Skeletal muscle cell (primary cell): ENCODE results near the gene EGFLAM.

Experiments
- DNase-seq: peaks from one replicate; pipeline ENCODE4 v3.0.0-alpha.2; 2010; ENCODE audit warnings: low read depth
- H3K4me3 ChIP-seq: 2 replicates; pipeline ENCODE4 v1.5.1; 2011; ENCODE audit warnings: low read depth, mild to moderate bottlenecking, control low read depth, low read length, moderate library complexity

The EGFLAM gene

DNA sequence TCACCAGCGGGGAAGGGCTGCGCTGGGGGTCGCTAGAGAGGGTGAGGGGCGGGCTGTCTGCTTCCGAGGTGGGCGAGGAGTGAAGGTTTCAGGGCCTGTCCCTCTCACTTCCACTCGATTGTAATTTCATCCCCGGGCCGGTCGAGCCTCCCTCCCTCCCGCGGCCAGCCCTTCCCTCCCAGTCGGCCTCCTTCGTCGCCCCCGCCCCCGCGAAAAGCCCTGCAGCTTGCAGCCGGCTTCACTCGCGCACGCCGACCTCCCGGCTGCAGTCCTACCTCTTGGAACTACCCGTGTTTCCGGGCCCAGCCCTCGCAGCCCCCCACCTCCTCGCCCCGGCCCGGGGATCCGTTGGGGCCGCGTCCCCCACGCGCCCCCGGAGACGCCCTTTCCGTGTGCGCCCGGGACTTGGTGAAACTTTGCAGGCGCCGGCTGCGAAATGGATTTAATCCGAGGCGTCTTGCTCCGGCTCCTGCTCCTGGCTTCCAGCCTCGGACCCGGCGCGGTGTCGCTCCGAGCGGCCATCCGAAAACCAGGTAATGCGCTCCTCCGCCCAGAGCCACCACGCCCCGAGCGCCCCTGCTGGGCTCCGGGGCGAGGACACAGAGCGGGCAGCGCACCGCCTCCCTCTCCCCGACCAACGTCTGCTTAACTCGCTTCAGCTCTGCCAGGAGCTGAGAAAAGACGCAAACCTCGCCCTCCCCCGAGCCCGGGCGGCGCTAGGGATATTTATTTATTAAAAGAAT lies at the start of gene EGFLAM:
Gene EGFLAM (plus strand): TSS at position 241 of the 743 bp plus-strand sequence. CDS start 196 bp downstream, at position 437.
- no peak for DNase-seq
- peak within 1 kb of the TSS; percentile 57 for H3K4me3 ChIP-seq

GRCh38 chr5:38208782-38209378 lies 49.5 kb upstream of the EGFLAM start:
- no peak overlapping the region for H3K4me3 ChIP-seq
- peak; percentile 4 for DNase-seq

DNA sequence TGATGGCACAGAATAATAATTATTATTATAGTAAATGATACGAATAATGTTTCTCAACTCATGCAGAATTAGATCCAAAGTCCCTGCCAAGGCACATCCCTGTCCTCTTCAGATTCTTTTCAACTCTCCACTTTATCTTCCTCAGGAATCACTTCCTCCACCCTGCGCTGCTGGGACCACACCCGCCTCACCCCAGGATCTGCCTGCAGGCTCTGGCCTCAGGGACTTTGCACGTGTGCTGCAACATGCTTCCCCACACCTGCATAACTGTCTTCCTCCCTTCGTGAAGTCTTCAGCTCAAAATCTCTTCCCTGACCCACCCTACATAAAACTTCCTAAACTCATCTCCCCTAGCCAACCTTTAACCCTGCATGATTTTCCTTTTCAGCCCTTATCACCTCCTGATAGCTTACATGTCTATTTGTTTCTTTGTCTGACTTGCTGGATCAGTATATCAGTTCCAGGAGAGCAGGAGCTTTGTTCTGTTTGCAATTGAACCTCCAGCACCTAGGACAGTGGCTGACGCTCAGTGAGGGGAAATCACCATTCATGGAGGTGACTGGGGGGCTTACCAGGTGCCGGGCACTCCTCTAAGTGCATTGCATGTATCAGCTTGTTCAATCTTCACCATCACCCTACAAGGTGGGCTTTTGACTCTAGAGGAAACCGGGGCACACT lies 47.5 kb upstream of the EGFLAM start:
- H3K4me3 ChIP-seq: no peak overlapping the region
- no peak for DNase-seq

DNA sequence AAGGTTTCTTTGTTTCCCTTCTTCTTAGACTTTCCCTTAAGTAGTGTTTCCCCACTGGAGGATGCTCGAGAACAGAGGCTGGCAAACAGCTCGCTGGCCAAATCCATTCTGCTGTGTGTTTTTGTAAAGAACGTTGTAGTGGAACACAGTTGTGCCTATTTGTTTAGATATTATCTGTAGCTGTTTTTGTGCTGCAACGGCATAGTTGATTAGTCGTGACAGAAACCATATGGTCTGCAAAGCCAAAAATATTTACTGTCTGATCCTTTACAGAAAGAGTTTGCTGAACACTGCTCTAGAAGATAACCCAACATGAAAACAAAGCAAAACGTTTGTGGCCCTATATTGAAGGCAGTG lies 47.0 kb upstream of the EGFLAM start:
- no peak overlapping the region for H3K4me3 ChIP-seq
- DNase-seq: no peak

- DNase-seq: no peak
These were observed 46.1 kb upstream of the EGFLAM start for GRCh38 chr5:38212307-38212706.

DNA sequence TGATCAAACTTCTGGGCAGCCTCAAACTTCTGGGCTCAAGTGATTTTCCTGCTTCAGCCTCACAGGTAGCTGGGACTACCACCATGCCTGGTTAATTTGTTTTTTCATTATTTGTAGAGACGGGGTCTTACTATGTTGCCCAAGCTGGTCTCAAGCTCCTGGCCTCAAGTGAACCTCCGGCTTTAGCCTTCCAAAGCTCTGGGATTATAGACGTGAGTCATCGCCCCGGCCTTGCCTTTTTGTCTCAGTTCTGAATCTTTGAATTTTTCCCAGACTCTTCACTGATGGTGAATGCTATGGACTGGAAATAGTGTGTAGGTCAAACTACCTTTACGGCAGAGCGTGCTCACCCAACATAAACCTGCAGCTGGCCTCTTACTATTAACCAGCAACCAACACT lies 32.3 kb upstream of the EGFLAM start:
- DNase-seq: no peak

More at GRCh38 chr5:38212307-38212706, 46.1 kb upstream of the EGFLAM start:
- no peak overlapping the region for H3K4me3 ChIP-seq

GRCh38 chr5:38228914-38229313 lies 29.4 kb upstream of the EGFLAM start:
- no peak for DNase-seq

More for the DNA sequence above, 32.3 kb upstream of the EGFLAM start:
- H3K4me3 ChIP-seq: no peak overlapping the region

GRCh38 chr5:38234737-38235136 lies 23.6 kb upstream of the EGFLAM start:
- DNase-seq: no peak

More at GRCh38 chr5:38228914-38229313, 29.4 kb upstream of the EGFLAM start:
- no peak overlapping the region for H3K4me3 ChIP-seq

DNA sequence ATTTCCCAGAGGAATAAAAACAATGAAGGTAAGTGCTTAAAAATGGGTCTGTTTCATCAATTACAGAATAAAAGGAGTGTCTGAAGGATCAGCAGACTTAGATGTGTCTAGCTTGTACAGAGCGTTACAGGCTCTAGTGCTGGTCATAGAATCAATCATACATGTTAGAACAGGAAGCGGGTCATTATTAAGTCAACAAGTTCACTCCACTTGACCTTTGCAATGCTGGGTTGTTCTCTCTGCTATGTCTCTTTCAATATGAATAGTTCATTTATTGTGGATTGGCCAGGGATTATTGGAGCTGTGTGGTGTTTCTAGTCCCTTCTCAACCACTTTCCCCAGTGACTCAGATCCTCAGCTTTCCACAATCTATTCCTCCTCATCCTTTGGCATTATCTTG lies 20.7 kb upstream of the EGFLAM start:
- no peak for DNase-seq

More at GRCh38 chr5:38234737-38235136, 23.6 kb upstream of the EGFLAM start:
- no peak overlapping the region for H3K4me3 ChIP-seq

DNA sequence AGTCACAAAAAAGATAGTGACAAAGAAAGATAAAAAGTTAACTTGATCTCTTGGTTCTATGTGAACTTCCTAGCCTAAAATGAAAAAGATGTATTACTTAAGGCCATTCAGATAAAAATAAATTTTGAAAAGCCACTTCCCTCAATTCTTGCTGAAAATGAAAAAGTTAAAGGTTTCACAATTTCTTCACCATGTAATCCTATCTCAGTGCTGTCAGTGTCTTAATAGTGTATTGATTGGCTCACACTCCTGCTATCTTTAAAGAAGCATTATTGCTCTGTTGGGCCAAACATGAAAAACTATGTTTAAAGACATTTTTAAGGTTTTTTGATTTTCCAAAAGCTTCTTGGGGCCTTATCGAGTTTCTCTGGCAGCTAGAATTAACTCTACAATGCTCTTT lies 18.1 kb upstream of the EGFLAM start:
- H3K4me3 ChIP-seq: no peak overlapping the region
- no peak for DNase-seq

More for the DNA sequence above, 20.7 kb upstream of the EGFLAM start:
- H3K4me3 ChIP-seq: no peak overlapping the region

DNA sequence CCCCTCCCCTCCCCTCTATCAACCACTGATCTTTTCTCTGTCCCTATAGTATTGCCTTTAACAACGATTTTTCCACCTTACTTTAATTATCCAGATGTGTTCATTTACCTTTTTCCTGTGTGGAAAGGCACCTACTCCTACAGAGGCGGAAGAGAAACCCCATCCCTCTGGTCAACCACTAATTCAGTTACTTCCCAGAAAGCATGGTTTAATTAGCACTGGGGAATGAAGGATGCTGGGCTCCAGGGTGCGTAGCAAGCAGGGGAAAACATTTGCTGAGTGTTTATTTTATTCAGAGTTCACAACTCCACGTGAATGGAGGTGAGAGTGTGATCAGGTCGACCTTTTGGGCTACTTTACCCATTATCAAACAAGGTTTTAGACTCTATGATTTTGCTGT lies 16.7 kb upstream of the EGFLAM start:
- H3K4me3 ChIP-seq: no peak overlapping the region
- no peak for DNase-seq

GRCh38 chr5:38245307-38245706 lies 13.1 kb upstream of the EGFLAM start:
- no peak overlapping the region for H3K4me3 ChIP-seq
- DNase-seq: no peak

DNA sequence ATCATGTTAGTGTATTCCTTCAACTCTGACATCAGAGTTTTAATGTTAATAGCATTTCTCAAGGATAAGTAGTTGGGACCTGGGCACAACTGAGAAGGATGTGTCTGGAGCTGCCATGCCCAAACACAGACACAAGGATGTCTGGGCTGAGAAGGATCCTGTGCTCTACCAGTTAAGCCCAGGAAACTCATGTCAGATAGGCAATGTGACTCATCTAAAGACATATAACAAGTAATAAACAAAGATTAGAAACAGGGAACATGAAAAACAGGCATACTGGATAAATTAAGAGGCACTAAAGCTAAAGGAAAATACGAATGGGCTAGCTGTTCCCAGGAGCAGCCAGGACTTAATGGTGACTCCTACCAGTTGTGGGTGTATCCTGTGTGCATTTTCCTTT lies 9.1 kb upstream of the EGFLAM start:
- DNase-seq: no peak
- no peak overlapping the region for H3K4me3 ChIP-seq

GRCh38 chr5:38249812-38250211 lies 8.5 kb upstream of the EGFLAM start:
- H3K4me3 ChIP-seq: no peak overlapping the region
- DNase-seq: no peak

DNA sequence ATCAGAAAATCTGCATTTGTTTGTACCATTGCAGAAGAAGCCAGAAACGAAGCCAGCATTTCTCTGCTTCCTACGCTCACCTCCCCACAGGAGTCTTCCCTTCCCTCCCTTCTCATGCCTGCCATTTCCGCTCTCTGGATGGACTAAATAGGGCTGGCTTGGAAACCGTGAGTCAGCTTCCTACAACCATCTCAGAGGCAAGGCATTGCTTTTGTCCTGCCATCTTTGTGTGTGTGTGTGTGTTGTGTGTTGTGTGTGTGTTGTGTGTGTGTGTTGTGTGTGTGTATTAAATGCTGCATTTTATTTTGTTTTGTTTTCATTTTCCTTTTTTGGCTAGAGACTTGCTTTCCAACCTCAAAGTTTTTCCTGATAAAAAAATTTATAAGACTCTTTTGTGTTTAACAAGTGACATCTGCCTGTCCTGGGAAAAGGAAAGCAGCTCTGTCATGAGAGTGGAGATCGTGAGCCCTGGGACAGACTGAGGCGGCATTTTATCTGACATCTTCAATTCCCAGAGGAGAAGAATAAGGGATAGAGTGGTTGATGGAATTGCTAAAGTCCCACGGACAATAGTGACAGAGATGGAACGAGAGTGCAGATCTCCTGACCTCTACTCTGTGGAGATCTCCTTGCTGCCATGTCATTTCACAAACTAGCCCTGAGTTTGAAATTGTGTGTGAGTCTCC lies 7.5 kb upstream of the EGFLAM start:
- H3K4me3 ChIP-seq: no peak overlapping the region
- DNase-seq: no peak

GRCh38 chr5:38253759-38254158 lies 4.6 kb upstream of the EGFLAM start:
- no peak overlapping the region for H3K4me3 ChIP-seq
- no peak for DNase-seq

- DNase-seq: no peak
- H3K4me3 ChIP-seq: peak overlapping the region; percentile 57
These were observed 884 bp upstream of the EGFLAM start for GRCh38 chr5:38257308-38258041.

DNA sequence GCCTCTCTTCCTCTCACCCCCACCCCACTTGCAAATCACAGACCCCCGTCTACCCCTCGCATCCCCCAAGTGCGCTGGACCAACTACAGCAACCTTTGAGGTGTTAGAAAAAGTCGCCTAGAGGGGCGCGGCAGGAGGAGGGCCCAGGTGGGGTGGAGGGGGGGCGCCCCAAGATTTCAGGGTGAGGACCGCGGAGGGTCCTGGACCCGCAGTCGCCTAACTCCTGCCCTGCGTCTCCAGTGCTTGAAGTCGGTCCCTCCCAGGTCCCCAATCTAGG lies 379 bp upstream of the EGFLAM start:
- H3K4me3 ChIP-seq: peak overlapping the region; percentile 57
- no peak for DNase-seq

- H3K4me3 ChIP-seq: peak overlapping the region; percentile 57
- no peak for DNase-seq
These were observed 876 bp downstream of the EGFLAM start for GRCh38 chr5:38259062-38259808.
